NCI-H2171 (cell line): ENCODE results near the gene EEF1G.
"Not testable (repeated sequence)": the region's sequence is repeated elsewhere in the genome, so short reads cannot be mapped to it uniquely, and the experiment has no call there.

Experiments
- DNase-seq: peaks from one replicate; lab custom pipeline; 2025; lab: John Stamatoyannopoulos, UW

EEF1G gene

GRCh38 chr11:62603072-62603408 is 29.3 kb upstream of the EEF1G start:
- DNase-seq = no peak

GRCh38 chr11:62602141-62603071 is 28.7 kb upstream of the EEF1G start:
- peak; percentile 60 for DNase-seq

DNA sequence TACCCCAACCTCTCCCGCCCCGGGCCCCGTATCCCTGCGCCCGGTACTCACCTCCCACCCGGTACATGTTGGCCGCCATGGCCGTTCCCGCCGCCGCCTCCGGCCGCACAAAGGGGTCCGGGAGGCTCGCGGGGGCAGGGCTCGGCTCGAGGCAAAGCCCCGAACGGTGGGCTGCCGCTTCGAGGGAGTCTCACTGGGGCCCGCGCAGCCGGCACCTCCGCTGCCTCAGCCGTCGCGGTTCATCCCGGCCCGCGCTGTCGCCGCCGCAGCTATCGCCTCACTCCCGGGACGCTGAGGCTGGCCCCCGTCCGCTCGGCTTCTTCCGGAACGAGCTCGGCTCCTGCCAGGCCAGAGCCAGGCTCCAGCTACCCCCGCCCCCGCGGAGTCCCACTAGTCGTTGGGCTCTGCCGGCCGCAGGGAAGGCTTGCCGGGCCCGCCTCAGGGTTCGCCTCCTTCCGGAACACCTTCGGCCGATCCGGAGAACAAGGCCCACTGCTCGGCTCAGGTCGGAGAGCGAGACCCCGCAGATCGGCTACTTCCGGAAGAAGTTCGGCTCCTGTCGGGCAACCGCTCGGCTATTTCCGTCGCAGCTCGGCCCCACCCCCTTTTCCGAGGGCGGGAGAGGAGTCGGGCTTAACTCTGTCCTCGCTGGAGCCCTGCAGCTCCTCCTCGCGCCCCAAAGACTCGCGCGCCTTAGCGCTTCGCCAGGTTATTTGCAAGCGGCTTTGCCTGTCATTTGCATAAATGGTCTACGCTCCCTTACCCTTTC is 27.9 kb upstream of the EEF1G start, which contains the start of gene MTA2:
MTA2 (minus strand) TSS at position 494 of the 769 bp plus-strand sequence; CDS start at position 79, 415 bp downstream.
- DNase-seq = peak; percentile 97

- no peak for DNase-seq
These were observed 27.4 kb upstream of the EEF1G start for GRCh38 chr11:62601122-62601371.

- DNase-seq = no peak
These were observed 26.9 kb upstream of the EEF1G start for GRCh38 chr11:62600367-62601121.

DNA sequence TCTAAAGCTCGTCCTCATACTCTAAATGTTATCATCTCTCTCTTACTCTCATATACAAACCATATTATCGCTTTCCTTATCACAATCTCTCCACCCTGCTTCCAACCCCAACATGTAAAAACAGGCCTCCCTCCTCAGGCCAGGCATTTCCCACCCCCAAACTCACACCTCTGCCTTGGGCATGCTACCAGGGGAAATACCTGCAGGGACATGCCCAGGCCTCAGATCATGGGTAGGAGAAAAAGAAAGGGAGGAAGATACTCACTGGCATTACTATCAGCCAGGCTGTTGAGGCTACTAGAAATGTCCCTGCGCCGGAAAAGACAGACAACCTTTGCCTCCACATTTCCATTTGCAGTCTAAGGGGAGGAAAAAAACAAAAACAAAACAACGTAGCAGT is 26.2 kb upstream of the EEF1G start:
- no peak for DNase-seq

DNA sequence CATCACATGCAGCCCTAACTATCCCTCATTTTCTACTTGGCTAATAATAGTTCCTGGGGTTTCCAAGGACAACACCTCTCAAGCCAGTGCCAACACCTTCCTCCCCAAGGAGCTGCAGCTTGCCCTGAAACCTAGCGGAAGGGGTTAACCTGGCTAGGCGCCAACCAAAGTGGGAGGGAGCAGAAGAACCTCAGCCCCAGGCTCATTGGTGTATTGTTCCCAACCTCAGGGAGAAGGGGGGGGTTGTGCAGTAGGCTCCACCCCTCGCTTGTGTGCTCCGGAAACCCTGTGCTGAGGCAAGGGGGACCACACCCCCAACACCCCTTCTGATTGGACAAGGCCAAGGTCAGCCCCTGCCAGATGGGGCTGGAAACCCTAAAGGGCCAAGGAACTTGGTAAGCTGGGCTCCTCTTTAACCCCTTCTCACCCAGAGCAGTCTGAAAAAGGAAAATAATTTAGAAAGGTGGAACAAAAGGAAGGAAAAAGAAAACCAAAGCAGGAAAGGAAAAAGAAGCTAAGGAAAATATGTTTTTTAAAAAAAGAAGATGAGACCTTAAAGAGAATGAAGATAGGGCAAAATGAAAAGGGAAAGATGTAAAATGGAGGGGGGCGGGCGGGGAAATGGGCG is 25.5 kb upstream of the EEF1G start:
- DNase-seq = peak; percentile 93

- no peak for DNase-seq
These were observed 21.4 kb upstream of the EEF1G start for GRCh38 chr11:62595124-62595523.

DNA sequence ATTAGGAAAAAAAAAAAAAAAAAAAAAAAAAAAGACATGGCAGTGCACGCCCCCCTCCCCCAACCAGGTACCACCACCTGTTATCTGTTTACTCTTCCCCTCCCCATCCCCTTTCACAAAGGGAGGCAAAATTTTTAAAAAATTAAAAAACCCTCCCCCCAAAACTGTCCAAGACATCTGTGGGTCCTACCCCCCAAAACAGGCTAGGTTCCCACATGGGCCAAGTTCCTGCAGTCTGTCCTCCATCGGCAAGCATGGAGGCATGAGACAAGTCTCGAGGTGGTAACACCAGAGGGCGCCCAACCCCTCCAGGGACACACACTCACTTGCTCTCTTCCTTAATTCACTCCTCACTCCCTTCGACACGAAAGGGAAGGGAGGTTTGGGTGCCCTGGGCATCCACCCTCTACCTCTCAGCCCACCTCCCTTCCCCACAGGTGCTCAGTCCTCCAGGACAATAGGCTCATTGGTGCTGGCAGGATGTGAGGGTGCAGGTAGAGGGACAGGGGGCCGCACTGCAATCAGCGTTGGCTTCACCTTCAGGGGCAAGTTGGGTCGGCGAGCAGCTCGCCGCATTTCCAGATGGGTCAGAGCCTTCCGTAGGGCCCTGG is 19.8 kb upstream of the EEF1G start:
- DNase-seq = peak; percentile 39

- no peak for DNase-seq
These were observed 19.3 kb upstream of the EEF1G start for GRCh38 chr11:62592989-62593421.

GRCh38 chr11:62592146-62592815 is 18.6 kb upstream of the EEF1G start:
- DNase-seq = no peak

DNA sequence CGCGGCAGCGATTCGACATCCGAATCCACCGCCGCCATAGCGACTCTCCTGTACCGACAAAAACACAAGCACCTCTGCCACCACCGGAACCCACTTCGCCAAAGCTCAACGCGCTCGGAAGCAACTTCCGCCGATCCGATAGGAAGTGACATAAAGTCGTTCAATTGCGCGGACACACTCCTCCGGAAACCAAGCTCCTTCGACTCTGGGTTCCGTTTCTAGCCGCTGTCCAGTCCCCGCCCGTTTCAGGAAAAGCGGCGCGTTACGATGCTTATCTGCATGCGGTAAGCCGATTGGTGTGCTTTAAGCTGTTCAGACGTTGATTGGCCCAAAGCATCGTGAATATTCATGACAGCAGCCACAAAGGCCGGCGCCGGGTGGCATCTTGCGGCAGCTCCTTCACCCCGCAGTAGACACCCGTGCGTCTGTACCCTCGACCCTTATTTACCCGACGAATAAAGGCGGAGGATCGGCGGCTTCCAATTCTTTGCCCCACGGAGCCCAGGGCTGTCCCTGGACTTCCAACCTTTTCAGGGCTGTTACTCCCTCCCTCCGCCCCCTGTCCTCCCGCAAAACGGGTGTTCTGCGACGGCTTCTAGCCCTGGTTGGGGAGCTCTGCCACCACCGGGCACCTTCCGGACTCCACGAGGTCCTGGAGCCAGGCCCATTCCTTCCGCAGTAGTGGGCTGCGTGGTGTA is 17.9 kb upstream of the EEF1G start, which contains the start of gene TUT1:
TUT1 (minus strand) TSS at position 76 of the 698 bp plus-strand sequence; CDS start at position 38, 38 bp downstream.
- DNase-seq = peak; percentile 98

DNA sequence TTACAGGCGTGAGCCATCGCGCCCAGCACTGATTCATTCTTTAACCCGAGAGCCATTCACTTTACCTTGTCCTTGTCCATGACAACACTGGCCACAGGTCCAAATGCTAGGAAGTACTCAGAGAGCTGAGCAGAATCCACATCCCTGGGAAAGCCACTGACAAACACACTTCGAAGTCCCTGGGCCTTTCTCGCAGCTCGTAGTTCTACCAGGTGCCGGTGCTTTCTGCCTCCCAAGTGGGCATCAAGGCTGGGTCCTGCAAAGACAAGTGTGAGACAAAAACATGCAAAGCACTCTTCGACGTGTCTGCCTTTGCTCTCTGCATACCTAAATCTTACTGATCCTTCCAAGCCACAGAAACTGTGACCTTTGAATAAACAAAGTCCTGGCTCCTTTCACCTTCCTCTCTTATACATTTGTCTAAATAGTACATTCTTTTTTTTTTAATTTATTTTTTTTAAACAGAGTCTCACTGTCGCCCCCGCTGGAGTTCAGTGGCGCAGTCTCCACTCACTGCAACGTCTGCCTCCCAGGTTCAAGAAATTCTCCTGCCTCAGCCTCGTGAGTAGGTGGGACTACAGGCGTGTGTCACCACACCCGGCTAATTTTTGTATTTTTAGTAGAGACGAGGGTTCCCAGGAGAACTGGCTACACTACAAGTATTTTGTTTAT is 15.4 kb upstream of the EEF1G start:
- no peak for DNase-seq

DNA sequence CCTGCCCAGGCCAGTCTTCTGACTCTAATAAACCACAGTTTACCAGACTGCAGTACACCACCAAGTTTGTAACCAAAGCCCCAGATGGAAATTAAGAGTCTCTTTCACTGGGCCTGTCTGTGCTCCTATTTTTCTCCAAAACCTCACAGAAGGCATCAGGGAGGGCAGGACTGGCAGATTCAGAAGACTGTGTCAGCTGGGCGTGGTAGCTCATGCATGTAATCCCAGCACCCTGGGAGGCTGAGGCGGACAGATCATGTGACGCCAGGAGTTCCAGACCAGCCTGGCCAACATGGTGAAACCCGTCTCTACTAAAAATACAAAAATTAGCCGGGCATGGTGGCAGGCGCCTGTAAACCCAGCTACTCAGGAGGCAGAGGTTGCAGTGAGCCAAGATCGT is 11.7 kb upstream of the EEF1G start:
- not testable (repeated sequence) for DNase-seq

- not testable (repeated sequence) for DNase-seq
These were observed 8.0 kb upstream of the EEF1G start for GRCh38 chr11:62581735-62582134.

- DNase-seq = no peak
These were observed 7.4 kb upstream of the EEF1G start for GRCh38 chr11:62580959-62581715.

DNA sequence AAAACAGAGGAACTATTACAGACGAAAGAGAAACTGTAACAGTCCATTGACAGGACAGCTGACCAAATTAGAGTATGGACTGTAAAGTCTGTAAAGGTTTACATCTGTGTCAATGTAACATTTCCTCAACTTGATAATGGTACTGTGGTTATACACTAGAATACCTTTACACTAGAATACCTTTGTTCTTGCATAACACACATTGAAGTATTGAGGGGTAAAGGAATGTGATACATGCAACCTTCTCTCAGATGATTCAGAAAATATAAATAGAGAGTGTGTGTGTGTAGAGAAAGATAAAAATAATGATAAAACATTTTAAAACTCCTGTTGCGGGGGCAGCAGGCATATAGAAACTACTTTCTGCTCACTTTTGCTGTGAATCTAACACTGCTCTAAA is 5.6 kb upstream of the EEF1G start:
- DNase-seq = no peak

DNA sequence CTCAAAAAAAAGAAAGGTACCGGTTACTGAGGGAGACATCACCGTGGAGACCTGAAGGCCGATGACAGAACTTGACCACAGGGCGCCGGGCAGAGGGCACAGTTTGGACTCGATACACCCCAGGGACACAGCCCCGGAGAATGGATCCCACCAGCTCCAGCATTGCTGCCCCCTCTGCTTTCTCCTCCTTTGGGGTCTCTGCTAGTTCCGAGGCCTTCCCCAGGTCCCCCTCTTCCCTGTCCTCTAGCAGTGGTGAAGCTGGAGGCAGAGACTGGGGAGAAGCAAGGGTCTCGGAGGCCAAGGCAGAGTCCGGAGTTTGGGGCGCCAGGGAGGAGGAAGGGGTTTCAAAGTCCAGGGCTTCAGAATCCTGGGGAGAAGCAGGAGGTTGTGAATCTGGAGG is 4.8 kb upstream of the EEF1G start:
- no peak for DNase-seq
